Subcutaneous abdominal adipose tissue (tissue), 5 donors: Measurements from ENCODE around the gene ZNF385C.

Experiments
- H3K27ac ChIP-seq: one replicate; pipeline ENCODE4 v1.7.0; 2013; ENCODE audit warnings: low read depth, mild to moderate bottlenecking, inconsistent platforms, low read length, moderate library complexity
- H3K27me3 ChIP-seq, 5 donors: one replicate each; pipeline ENCODE4 v1.7.0; 2013; ENCODE audit warnings: low read length in 5 of 5, inconsistent platforms in 1 of 5; ENCODE audit not compliant: control insufficient read depth in 5 of 5, insufficient read depth in 4 of 5
- H3K36me3 ChIP-seq, 5 donors: one replicate each; pipeline ENCODE4 v1.7.0; 2013; ENCODE audit warnings: low read length in 5 of 5; ENCODE audit not compliant: control insufficient read depth in 5 of 5, insufficient read depth in 5 of 5
- H3K4me1 ChIP-seq, 5 donors: one replicate each; pipeline ENCODE4 v1.7.0; 2013; ENCODE audit warnings: low read length in 5 of 5, mild to moderate bottlenecking in 3 of 5, moderate library complexity in 1 of 5; ENCODE audit not compliant: control insufficient read depth in 5 of 5, insufficient read depth in 5 of 5
- H3K4me3 ChIP-seq, 5 donors: one replicate each; pipeline ENCODE4 v1.7.0; 2013; ENCODE audit warnings: low read length in 5 of 5, low read depth in 1 of 5
- H3K9ac ChIP-seq, 5 donors: one replicate each; pipeline ENCODE4 v1.7.0; 2013; ENCODE audit warnings: low read length in 5 of 5, mild to moderate bottlenecking in 4 of 5, moderate library complexity in 3 of 5
- H3K9me3 ChIP-seq, 5 donors: one replicate each; pipeline ENCODE4 v1.7.0; 2013; ENCODE audit warnings: low read length in 5 of 5; ENCODE audit not compliant: control insufficient read depth in 5 of 5
- donor health status: healthy.
- donor health status: healthy.
- donor health status: healthy.
- donor health status: healthy.
- donor health status: healthy.

Gene ZNF385C

DNA sequence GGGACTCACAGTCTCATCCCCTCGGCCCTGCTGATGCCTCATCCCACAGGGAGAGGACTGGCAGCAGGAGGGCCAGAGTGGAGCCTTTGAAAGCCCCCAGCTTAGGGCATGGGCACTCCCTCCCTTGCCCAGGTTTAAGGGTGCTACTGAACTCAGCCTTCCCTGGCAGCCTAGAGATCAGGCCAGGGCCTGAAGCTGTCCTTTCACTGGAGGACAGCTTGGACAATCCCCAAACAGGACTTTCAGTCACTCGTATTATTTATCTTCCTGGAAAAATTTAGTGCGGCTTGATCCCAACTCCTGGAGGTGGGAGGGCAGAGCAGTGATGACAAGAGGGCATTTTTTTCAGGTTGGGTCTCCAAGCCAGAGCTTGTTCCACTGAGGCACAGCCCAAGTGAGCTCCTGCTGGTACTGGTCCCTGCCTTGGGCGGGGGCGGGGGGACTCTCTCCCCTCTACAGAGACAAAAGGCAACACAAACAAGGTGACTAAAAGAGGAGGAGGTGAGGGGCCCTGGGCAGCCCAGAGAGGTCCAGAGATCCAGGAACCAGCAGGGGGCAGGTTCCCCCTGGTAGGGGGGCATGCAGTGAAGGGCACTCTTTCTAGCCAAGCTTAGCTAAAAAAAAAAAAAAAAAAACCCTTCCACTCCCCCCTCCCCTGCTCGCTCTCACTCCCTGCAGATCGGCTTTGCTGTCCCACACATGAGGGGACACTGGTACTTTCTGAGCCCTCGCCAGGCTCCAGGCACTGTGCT is 1.7 kb downstream of the ZNF385C start:
- H3K9ac ChIP-seq = no peak overlapping the region
- H3K36me3 ChIP-seq = no peaks in the 10 kb centered on the region
- peaks cover 0 to 6% (median 4%) of the 10 kb centered on the region in 5 donors for H3K4me1 ChIP-seq
- no peaks in the 10 kb centered on the region for H3K9me3 ChIP-seq
- H3K27ac ChIP-seq = no peak overlapping the region
- H3K27me3 ChIP-seq = peaks cover 20 to 37% (median 25%) of the 10 kb centered on the region in 5 donors
- H3K4me3 ChIP-seq = no peak overlapping the region

GRCh38 chr17:42094375-42095069 is 3.8 kb downstream of the ZNF385C start:
- Histone ChIP-seq H3K4me3 (no peak overlapping the region), H3K36me3 (no peaks in the 10 kb centered on the region), H3K4me1 (peaks cover 0 to 5% (median 3%) of the 10 kb centered on the region in 5 donors), H3K27ac (no peak overlapping the region), H3K27me3 (peaks cover 23 to 37% (median 29%) of the 10 kb centered on the region in 5 donors), H3K9me3 (no peaks in the 10 kb centered on the region), H3K9ac (no peak overlapping the region)

DNA sequence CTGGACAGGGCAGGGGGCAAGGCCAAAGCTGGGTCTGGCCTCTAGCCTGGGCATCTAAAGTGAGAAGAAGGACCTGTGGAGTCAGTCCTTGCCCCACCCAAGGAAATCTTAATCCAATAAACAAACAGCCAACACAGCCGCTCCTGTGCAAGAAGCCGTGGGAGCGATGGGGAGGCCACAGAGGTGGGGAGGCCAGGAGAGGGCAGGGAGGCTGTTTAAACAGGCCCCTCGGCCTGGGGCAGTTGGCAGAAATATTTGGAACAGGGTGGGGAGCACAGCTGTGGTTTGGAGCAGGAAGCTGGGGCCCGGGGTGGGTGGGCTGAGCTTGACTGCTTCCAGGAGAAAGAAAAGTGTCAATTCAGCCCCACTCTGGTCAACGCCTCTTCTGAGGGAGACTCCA is 5.3 kb downstream of the ZNF385C start:
- peaks cover 0 to 2% (median under 1%) of the 10 kb centered on the region in 5 donors for H3K4me1 ChIP-seq
- no peaks in the 10 kb centered on the region for H3K36me3 ChIP-seq
- H3K9me3 ChIP-seq = no peaks in the 10 kb centered on the region
- H3K27me3 ChIP-seq = peaks cover 27 to 43% (median 37%) of the 10 kb centered on the region in 5 donors
- no peak overlapping the region for H3K4me3 ChIP-seq
- no peak overlapping the region for H3K9ac ChIP-seq
- H3K27ac ChIP-seq = no peak overlapping the region

- H3K4me1 ChIP-seq = no peaks in the 10 kb centered on the region
- no peak overlapping the region for H3K9ac ChIP-seq
- H3K27me3 ChIP-seq = peaks cover 11 to 31% (median 23%) of the 10 kb centered on the region in 5 donors
- no peak overlapping the region for H3K4me3 ChIP-seq
- no peaks in the 10 kb centered on the region for H3K36me3 ChIP-seq
- no peaks in the 10 kb centered on the region for H3K9me3 ChIP-seq
- H3K27ac ChIP-seq = no peak overlapping the region
Measured at GRCh38 chr17:42090964-42091790, 7.1 kb downstream of the ZNF385C start.

DNA sequence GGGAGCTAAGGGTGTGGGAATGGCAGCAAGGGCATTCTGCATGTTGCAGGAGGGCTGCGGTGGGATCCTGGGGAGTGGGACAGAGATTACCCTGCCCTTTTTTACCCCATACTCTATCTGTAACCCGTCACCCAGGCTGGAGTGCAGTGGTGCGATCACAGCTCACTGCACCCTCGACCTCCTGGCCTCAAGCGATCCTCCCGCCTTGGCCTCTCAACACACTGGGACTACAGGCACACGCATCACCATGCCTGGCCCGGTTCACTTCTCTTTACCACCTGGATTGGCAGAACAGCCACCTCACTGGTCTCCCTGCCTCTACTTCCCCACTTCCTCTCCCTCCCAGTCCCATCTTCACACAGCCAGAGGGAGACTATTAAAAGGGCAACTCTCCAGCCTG is 9.5 kb downstream of the ZNF385C start:
- no peaks in the 10 kb centered on the region for H3K36me3 ChIP-seq
- H3K27me3 ChIP-seq = peaks cover 8 to 19% (median 11%) of the 10 kb centered on the region in 5 donors
- no peaks in the 10 kb centered on the region for H3K4me1 ChIP-seq
- no peak overlapping the region for H3K27ac ChIP-seq
- H3K9ac ChIP-seq = no peak overlapping the region
- H3K4me3 ChIP-seq = no peak overlapping the region
- no peaks in the 10 kb centered on the region for H3K9me3 ChIP-seq

- Histone ChIP-seq H3K36me3 (no peaks in the 10 kb centered on the region), H3K9ac (no peak overlapping the region), H3K9me3 (no peaks in the 10 kb centered on the region), H3K4me1 (no peaks in the 10 kb centered on the region), H3K27ac (no peak overlapping the region), H3K4me3 (no peak overlapping the region), H3K27me3 (peaks cover 8 to 19% (median 11%) of the 10 kb centered on the region in 5 donors)
Measured at GRCh38 chr17:42087736-42088705, 10.3 kb downstream of the ZNF385C start.

- no peak overlapping the region for H3K9ac ChIP-seq
- H3K27ac ChIP-seq = no peak overlapping the region
- no peaks in the 10 kb centered on the region for H3K36me3 ChIP-seq
- peaks cover 8 to 19% (median 11%) of the 10 kb centered on the region in 5 donors for H3K27me3 ChIP-seq
- H3K4me1 ChIP-seq = no peaks in the 10 kb centered on the region
- no peak overlapping the region for H3K4me3 ChIP-seq
- H3K9me3 ChIP-seq = no peaks in the 10 kb centered on the region
Measured at GRCh38 chr17:42087042-42087701, 11.1 kb downstream of the ZNF385C start.

GRCh38 chr17:42081516-42082129 is 16.6 kb downstream of the ZNF385C start:
- Histone ChIP-seq H3K27me3 (peaks cover 0 to 11% (median 2%) of the 10 kb centered on the region in 5 donors), H3K4me3 (no peak overlapping the region), H3K9ac (no peak overlapping the region), H3K9me3 (no peaks in the 10 kb centered on the region), H3K4me1 (no peaks in the 10 kb centered on the region), H3K27ac (no peak overlapping the region), H3K36me3 (no peaks in the 10 kb centered on the region)
